Peyer's patch (tissue), 4 donors: ENCODE measurements around the gene TNPO3. TPM values are rescaled to one million over a fixed set of nuclear protein-coding genes. Genes with fewer than 3 reads are reported as not detected.

ENCODE experiments used
- DNase-seq, 3 donors: peaks; one replicate each; pipeline ENCODE4 v3.0.0-alpha.2; 2017 to 2019
- H3K27ac ChIP-seq, 4 donors: fragments of 200-600 bp; sonication (generic); one replicate each; pipeline ENCODE4 v1.5.1; 2016 to 2019
- H3K27me3 ChIP-seq, 2 donors: fragments of 200-600 bp; sonication (generic); one replicate each; pipeline ENCODE4 v1.5.1; 2019
- H3K36me3 ChIP-seq, 3 donors: fragments of 200-600 bp; sonication (generic); one replicate each; pipeline ENCODE4 v1.5.1; 2016 to 2019
- H3K4me1 ChIP-seq, 4 donors: fragments of 200-600 bp; sonication (generic); one replicate each; pipeline ENCODE4 v1.5.1; 2016 to 2019
- H3K4me3 ChIP-seq, 4 donors: fragments of 200-600 bp; sonication (generic); 1 replicate in 3 of 4; 2 replicates in 1 of 4; pipeline ENCODE4 v1.5.1; 2016 to 2019; ENCODE audit warnings: mild to moderate bottlenecking in 1 of 4
- H3K9me3 ChIP-seq, 4 donors: fragments of 200-600 bp; sonication (generic); one replicate each; pipeline ENCODE4 v1.5.1; 2016 to 2019; ENCODE audit warnings: mild to moderate bottlenecking in 1 of 4
- POLR2A ChIP-seq, 2 donors: fragments of 450-650 bp; IDR thresholded peaks; one replicate each; pipeline ENCODE4 v1.5.1; 2017; ENCODE audit warnings: antibody characterized with exemption in 2 of 2, mild to moderate bottlenecking in 2 of 2, moderate library complexity in 2 of 2
- total RNA-seq, 4 donors: library from RNA; depleted of rRNA; stranded (reverse); fragments of >200 nt; gene quantifications; one replicate each; pipeline ENCODE4 v1.1.0, GENCODE V29; 2016
- TF ChIP-seq, protein P1 (sequence below), 6 experiments: fragments of 450-650 bp in 4 of 6; fragments of 200-600 bp in 2 of 6; sonication (generic) in 1 of 6; IDR thresholded peaks; one replicate each; pipeline ENCODE4 v1.5.1; 2017 to 2019; ENCODE audit warnings: antibody characterized with exemption in 6 of 6, mild to moderate bottlenecking in 3 of 6, moderate library complexity in 1 of 6

Gene TNPO3
- total RNA-seq, 4 donors from 2014 or later: 25.2 to 55.3 (median 42.1) TPM

- TF ChIP-seq, protein P1, sequence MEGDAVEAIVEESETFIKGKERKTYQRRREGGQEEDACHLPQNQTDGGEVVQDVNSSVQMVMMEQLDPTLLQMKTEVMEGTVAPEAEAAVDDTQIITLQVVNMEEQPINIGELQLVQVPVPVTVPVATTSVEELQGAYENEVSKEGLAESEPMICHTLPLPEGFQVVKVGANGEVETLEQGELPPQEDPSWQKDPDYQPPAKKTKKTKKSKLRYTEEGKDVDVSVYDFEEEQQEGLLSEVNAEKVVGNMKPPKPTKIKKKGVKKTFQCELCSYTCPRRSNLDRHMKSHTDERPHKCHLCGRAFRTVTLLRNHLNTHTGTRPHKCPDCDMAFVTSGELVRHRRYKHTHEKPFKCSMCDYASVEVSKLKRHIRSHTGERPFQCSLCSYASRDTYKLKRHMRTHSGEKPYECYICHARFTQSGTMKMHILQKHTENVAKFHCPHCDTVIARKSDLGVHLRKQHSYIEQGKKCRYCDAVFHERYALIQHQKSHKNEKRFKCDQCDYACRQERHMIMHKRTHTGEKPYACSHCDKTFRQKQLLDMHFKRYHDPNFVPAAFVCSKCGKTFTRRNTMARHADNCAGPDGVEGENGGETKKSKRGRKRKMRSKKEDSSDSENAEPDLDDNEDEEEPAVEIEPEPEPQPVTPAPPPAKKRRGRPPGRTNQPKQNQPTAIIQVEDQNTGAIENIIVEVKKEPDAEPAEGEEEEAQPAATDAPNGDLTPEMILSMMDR (IDR thresholded peaks at IDR 0.05): no peak
- no peak for TF ChIP-seq POLR2A (IDR thresholded peaks at IDR 0.05)
Measured at GRCh38 chr7:129089521-129090212, 34.8 kb upstream of the TNPO3 start.

GRCh38 chr7:129084801-129085551 lies 30.1 kb upstream of the TNPO3 start:
- Histone ChIP-seq H3K27ac (no peak overlapping the region), H3K27me3 (no peaks in the 10 kb centered on the region), H3K4me3 (no peak overlapping the region), H3K9me3 (no peaks in the 10 kb centered on the region), H3K4me1 (no peaks in the 10 kb centered on the region), H3K36me3 (no peaks in the 10 kb centered on the region)
- DNase-seq: no peak
- TF ChIP-seq, protein P1 (IDR thresholded peaks at IDR 0.05): no peak
- no peak for TF ChIP-seq POLR2A (IDR thresholded peaks at IDR 0.05)

More at GRCh38 chr7:129089521-129090212, 34.8 kb upstream of the TNPO3 start:
- peaks cover 0 to 4% (median 0%) of the 10 kb centered on the region in 4 donors for H3K4me1 ChIP-seq
- no peaks in the 10 kb centered on the region for H3K36me3 ChIP-seq
- no peaks in the 10 kb centered on the region for H3K27me3 ChIP-seq
- H3K9me3 ChIP-seq: no peaks in the 10 kb centered on the region
- H3K27ac ChIP-seq: no peak overlapping the region
- no peak for DNase-seq
- no peak overlapping the region for H3K4me3 ChIP-seq

- H3K4me1 ChIP-seq: no peaks in the 10 kb centered on the region
- TF ChIP-seq, protein P1 (IDR thresholded peaks at IDR 0.05): no peak
- TF ChIP-seq POLR2A (IDR thresholded peaks at IDR 0.05): no peak
Measured at GRCh38 chr7:129083525-129083924, 28.6 kb upstream of the TNPO3 start.

DNA sequence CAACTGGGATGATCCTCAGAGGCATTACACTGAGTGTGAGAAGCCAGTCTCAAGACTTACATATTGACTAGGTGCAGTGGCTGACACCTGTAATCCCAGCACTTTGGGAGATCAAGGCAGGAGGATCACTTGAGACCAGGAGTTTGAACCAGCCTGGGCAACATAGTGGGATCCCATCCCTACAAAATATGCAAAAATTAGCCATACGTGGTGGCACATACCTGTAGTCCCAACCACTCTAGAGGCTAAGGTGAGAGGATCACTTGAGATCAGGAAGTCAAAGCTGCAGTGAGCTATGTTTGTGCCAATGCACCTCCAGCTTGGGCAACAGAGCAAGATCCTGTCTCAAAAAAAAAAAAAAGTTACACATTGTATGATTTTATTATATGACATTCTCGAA lies 23.5 kb upstream of the TNPO3 start:
- TF ChIP-seq, protein P1 (IDR thresholded peaks at IDR 0.05): no peak
- no peak for TF ChIP-seq POLR2A (IDR thresholded peaks at IDR 0.05)
- H3K27me3 ChIP-seq: no peaks in the 10 kb centered on the region
- H3K36me3 ChIP-seq: no peaks in the 10 kb centered on the region
- no peaks in the 10 kb centered on the region for H3K4me1 ChIP-seq
- DNase-seq: no peak
- no peak overlapping the region for H3K27ac ChIP-seq
- no peaks in the 10 kb centered on the region for H3K9me3 ChIP-seq
- no peak overlapping the region for H3K4me3 ChIP-seq

More at GRCh38 chr7:129083525-129083924, 28.6 kb upstream of the TNPO3 start:
- DNase-seq: no peak
- Histone ChIP-seq H3K27ac (no peak overlapping the region), H3K36me3 (no peaks in the 10 kb centered on the region), H3K4me3 (no peak overlapping the region), H3K27me3 (no peaks in the 10 kb centered on the region), H3K9me3 (no peaks in the 10 kb centered on the region)

DNA sequence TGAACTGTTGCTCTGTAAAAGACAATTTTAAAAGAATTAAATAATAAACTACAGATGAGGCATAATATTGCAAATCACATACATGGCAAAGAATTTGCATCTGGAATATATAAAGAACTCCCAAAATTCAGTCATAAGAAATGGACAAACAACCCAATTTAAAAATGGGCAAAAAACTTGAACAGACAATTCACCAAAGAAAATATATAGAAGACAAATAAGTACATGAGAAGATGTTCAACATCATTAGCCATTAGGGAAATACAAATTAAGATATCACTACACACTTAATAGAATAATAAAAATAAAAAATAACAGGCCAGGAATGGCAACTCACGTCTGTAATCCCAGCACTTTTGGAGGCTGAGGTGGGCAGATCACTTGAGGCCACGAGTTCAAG lies 22.0 kb upstream of the TNPO3 start:
- H3K27me3 ChIP-seq: no peaks in the 10 kb centered on the region
- H3K36me3 ChIP-seq: no peaks in the 10 kb centered on the region
- DNase-seq: no peak
- H3K9me3 ChIP-seq: no peaks in the 10 kb centered on the region
- no peak overlapping the region for H3K27ac ChIP-seq
- no peak for TF ChIP-seq POLR2A (IDR thresholded peaks at IDR 0.05)
- TF ChIP-seq, protein P1 (IDR thresholded peaks at IDR 0.05): no peak
- H3K4me1 ChIP-seq: no peaks in the 10 kb centered on the region
- H3K4me3 ChIP-seq: no peak overlapping the region
